DOHH2 (cell line): Measurements from ENCODE around the gene ZNF385B.

ENCODE experiments used
- EZH2phosphoT487 ChIP-seq: fragments of 200-600 bp; sonication (generic); IDR thresholded peaks from 2 replicates; pipeline ENCODE4 v1.6.1; 2017; ENCODE audit warnings: borderline replicate concordance, mild to moderate bottlenecking, antibody characterized with exemption, low read length, moderate library complexity, mixed read lengths
- TF ChIP-seq, protein P1 (sequence below): fragments of 200-600 bp; sonication (generic); IDR thresholded peaks from one replicate; pipeline ENCODE4 v1.5.1; 2014; ENCODE audit warnings: antibody characterized with exemption, mild to moderate bottlenecking, low read depth, low read length; ENCODE audit not compliant: poor library complexity, severe bottlenecking

DNA sequence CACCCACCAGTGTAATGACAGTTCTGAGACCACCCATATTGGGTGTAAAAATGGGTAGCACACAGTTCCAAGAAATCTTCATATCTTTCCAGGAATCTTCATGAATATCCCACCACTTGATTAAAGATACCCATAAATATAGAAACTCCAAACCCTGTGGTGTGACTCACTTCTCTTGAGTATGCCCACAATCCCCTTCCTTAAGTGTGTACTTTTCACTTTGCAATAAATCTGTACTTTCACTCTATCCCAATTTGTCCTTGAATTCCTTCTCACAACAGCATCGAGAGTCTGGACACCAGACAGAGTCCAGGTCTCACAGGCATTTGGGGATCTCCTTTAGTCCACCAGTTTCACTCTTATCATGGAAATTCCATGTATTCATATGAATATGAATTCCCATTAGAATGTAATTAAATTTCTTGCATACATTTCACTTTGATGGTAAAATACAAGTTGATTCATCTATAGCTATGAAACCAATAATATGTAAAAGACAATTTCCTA is 309.8 kb downstream of the ZNF385B start:
- TF ChIP-seq, protein P1, sequence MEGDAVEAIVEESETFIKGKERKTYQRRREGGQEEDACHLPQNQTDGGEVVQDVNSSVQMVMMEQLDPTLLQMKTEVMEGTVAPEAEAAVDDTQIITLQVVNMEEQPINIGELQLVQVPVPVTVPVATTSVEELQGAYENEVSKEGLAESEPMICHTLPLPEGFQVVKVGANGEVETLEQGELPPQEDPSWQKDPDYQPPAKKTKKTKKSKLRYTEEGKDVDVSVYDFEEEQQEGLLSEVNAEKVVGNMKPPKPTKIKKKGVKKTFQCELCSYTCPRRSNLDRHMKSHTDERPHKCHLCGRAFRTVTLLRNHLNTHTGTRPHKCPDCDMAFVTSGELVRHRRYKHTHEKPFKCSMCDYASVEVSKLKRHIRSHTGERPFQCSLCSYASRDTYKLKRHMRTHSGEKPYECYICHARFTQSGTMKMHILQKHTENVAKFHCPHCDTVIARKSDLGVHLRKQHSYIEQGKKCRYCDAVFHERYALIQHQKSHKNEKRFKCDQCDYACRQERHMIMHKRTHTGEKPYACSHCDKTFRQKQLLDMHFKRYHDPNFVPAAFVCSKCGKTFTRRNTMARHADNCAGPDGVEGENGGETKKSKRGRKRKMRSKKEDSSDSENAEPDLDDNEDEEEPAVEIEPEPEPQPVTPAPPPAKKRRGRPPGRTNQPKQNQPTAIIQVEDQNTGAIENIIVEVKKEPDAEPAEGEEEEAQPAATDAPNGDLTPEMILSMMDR = no peak
- TF ChIP-seq EZH2phosphoT487 = no peak
